Measurements from ENCODE around the gene SLC26A6.
A peak's percentile ranks its signal among the peaks of the same experiment; 100 is the strongest.

The SLC26A6 gene

DNA sequence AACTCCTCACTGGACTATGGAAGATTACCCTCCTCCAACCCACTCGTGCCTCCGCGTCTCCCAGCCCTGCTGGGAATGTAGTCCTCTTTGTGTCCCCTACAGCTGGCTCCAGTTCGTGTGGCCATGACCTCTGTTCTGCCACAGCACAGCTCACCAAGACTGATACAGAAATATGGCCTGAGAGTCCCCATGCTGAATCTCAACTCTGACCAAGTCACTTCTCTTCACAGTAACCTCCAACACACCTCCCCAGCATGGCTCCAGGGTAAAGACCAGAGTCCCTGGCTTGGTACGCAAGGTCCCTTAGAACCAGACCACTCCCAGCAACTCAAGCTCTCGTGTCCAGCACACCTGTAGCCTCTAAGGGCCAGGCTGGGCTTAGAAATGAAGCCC is 37.9 kb downstream of the SLC26A6 start:
- no peak for DNase-seq

DNA sequence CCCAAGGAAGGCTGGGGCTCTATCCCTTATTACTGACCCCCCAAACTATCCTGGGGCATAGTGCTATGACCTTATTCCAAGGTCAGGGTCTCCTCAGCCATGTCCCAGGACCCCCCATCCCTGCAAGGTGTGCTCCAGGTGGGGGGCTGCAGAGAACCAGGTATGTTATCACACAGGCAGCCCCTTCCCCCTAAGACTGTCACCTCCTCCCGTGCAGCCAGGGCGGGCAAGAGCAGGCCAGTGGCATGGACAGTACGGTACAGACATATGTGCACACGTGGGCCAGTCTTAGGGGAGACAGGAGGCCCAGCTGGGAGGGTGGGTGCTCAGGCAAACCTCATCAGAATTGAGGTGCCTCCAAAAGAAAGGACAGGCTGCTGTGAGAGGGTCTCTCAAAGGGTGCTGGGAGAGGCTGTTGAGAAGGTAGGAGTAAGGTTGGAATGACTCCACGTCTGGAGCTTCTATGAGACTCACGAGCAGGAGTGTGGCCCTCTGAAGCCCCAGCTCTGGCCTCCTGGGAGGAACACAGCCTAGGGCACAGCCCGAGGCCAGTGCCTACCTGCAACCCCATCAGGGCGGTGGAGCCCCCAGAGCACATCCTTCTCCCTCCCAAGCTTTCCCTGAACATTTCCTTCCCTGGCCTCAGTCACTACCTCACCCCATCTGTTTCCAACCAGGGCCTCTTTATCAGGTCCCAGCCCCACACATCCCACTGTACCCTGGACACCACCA is 38.4 kb downstream of the SLC26A6 start:
- DNase-seq, result no peak

DNA sequence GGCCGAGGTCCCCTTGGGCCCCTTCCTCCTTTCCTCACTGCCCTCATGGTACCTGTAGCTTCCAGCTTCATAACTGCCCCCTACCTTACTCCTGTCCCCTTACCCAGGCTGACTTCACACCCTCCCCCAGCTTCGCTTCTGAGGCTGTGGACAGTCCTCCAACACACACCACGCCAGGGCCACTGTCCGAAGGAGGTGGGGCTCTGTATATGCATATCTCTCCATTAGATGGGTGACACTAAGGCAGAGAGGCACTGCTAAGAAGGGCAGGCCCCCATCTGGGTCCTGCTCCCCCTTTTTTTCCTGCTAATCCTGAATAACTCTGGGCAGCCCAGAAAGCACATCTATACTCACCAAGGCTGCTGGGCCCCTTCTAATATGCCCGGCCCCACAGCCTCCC is 39.1 kb downstream of the SLC26A6 start:
- no peak for DNase-seq

DNA sequence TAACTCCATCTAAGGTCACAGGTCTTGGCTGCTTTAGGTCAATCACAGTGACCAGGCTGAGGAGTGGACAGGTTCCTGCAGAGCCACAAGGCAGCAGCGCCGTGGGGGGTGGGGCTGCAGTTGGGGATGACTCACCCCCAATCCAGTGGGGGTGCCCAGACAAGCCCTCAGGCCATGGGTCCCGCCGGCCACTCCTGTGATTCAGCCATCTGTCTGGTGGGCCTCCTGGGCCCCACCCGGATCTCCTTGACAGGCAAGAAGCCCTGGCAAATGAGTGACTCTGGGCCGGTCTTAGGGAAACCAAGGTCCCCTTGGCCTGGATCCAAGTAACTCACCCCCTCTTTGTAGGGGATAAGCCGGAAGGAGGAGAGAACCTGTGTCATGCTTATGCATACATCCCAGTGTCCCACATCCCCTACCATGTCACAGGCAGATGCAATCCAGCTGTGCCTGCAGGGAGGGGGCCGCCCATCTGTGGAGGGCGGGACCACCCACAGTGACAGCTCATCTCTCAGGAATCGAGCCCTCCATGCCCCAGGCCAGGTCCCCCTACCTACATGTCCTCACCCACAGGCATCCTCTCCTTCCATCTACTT is 39.6 kb downstream of the SLC26A6 start:
- peak; percentile 31 for DNase-seq

DNA sequence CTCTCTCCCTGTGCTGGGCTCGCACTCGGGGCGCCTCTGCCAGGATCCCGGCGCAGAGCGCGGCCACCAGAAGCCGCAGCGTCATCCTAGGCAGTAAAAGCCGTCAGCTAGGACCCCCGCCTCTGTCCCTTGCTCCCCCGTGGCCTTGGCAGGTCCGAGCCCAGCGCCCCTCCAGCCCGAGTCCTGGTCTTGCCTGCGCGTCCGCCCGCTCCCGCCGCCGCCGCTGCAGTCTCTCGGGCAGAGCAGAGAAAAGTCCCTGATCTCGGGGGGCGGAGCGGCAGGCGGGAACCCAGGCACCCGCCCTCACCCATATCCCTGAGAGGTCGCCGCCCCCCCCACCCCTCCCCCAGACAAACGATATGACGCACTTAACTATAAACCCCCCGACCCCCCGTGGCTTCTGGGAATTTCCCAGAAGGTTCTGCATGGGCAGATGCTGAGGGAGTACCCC is 40.2 kb downstream of the SLC26A6 start, which contains the start of gene COL7A1:
Gene COL7A1 (minus strand): TSS at position 255 of the 451 bp plus-strand sequence. CDS start 170 bp downstream, at position 85.
- no peak for DNase-seq

DNA sequence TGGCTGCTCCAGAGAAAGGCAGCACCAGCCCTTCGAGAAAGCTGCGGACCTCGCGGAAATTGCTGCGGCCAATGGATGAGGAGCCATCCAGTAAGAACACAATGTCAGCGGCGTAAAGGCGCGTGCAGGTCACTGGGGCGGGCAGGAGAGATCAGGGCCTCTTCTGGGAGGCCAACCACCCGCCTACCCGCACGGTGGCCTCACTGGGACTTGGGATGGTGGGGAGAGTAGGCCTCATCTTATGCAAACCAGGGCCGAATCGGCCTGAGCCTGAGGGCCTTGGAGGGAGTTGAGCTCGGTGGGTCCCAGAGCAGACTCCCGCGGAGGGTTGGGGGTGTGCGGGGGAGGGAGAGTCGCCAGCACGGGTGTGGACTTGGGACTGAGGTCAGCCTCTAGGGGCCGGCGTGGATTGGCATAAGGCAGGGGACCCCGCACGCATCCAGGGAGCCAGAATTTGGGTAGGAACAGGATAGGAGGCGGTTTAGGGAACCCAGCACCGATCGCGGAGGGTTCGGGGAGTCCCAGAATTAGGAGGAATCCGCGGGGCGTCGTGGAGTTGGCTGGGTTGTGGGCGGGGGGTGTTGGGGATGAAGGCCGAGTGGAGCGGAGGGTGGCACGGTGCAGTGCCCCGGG is 40.7 kb downstream of the SLC26A6 start:
- DNase-seq, result no peak

DNA sequence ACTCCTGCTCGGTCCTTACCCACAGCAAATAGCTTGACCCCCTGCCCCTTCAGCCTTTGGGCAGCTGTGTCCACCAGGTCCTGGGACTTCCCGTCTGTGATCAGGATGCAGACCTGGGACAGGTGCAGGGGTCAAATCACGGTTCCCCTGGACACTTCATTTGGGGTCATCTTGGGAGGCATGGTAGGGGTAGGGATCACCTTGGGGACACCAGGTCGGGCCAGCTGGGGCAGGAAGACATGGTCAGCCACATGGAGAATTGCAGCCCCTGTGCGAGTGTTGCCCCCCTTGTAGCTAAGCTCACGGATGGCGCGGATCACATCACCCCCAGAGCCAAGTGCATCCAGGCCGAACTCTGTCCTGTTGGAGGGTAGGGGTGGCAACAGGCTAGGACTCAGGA is 41.9 kb downstream of the SLC26A6 start:
- DNase-seq, result no peak

DNA sequence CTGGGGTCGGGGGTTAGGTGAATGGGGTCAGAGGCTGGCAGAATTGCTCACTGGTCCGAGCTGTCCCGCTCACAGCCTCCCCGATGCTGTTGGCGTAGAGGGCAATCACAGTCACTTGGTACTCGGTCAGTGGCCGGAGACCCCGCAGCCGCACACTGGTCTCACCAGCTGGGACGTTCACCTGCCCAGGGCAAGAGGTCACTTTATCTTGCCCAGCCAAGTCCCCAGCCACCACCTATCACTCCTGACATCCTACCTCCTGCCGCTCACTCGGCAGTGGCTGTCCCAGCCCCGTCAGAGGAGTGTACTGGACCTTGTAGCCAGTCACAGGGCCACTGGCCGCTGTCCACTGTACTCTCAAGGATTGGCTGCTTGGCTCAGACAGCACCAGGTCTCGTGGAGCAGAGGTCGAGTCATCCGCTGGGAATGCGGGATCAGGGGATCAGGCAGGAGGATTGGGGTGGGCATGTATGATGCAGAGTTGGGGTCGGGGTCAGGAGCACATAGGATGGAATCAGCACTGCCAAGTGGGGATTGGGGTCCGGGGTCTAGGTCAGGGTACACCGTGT is 42.7 kb downstream of the SLC26A6 start:
- no peak for DNase-seq

DNA sequence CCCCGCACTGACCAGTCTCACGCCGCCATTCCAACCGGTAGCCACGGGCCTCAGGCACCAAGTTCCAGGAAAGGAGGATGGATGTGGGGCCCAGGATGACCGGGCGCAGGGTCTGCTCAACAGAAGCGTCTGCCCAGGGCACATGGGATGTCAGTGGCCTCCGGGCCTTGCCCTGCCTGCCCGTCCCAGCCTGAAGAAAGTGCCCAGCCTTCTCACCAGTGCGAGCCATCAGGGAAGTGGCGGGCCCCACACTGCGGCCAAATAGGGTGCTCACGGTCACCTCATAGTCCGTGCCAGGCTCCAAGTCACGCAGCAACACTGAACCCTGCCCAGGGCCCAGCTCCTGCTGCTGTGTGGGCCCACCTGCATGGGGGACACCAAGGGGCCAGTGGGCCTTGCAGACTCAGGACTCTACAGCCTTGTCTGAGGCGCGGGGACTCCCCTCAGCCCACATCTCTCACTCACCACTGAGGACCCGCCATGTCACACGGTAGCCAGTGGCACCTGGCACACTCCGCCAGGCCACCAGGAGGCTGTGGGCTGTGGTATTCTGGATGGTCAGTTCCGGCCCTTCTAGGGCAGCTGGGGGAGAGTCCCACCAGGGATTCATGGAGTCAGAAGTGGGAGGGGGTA is 43.3 kb downstream of the SLC26A6 start:
- no peak for DNase-seq

DNA sequence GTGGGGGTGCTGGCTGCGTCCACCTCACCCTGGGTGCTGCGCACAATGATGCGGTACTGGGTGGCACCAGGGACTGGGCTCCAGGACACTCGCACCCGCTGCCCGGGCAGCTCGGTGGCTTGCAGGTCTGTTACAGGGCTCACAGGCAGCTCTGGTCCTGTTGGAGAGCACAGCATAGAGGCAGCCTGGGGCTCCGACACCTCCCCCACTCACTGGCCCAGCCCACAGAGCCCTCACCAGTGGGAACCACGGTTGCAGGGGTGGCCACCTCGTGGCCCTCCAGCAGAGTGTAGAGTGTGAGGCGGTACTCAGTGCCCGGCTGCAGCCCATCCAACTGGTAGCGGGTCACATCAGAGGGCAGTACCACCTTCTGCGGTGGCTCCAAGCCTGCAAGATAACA is 43.8 kb downstream of the SLC26A6 start:
- DNase-seq, result no peak

DNA sequence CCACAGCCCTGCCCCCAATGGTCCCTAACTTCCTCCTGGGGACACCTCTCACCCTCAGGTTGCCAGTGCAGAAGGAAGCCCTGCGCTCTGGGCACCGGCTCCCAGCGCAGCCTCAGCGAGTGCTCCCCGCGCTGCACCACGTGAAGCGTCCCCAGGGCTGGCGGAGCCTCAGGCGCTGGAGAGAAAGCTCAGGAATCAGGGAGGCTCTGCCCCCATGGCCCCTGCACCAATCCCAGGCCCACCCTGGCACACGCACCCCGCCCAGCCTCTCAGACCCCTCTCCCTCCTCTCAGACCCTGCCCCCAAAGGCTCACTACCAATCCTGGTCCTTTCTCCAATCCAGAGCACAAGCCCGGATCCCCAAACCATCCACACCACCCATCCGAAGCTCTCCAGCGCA is 47.0 kb downstream of the SLC26A6 start:
- DNase-seq, result no peak

DNA sequence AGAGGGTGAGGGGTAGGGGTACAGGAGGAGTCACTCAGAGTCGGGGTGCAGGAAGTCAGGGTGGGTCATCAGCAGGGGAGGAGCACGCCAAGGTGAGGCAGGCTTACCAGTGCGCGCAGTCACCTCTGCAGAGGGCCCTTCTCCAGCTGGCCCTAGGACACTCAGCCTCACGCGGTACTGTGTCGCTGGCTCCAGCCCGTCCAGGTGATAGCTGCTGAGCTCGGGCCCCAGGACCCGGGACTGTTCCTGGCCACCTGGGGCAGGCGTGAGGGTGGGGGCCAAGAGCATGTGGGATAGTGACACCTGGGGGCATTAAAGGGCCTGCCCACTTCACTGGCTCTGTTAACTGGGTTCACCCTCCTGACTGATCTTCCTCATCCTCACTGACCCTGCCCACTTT is 47.6 kb downstream of the SLC26A6 start:
- DNase-seq, result no peak

DNA sequence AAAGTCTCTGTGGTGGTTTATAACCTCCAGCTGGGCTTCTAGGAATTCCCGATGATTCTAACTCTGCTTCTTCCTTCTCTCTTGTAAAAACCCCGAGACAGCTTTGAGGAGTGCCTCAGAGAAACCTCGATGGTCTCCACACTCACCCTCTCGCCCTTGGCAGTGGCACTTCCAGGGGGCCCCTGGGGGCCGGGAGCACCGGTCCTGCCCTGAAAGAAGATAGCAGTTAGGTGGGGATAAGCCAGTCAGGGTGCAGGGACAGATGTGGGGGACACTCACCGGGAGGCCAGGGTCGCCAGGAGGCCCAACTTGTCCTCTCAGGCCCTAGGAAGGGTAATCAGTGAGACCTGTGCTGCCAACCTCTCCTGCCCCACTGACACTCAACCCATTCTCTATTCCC is 49.9 kb downstream of the SLC26A6 start:
- no peak for DNase-seq

DNA sequence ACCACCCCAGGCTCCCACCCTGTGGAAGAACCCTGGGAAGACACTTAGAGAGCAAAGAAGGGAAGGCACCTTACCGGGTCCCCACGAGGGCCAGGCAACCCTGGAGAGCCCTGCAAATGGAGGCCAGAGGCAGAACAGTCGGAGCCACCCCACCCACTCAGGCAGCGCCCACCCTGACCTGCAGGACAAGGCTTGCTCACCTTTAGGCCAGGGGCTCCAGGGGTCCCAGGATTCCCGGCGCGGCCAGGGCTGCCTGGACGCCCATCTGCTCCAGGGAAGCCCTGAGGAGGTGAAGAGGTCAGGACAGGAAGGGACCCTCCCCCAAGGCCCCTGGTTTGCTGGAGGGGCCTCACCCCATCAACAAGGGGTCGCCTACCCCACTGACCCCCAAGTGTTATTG is 50.4 kb downstream of the SLC26A6 start:
- DNase-seq, result no peak

DNA sequence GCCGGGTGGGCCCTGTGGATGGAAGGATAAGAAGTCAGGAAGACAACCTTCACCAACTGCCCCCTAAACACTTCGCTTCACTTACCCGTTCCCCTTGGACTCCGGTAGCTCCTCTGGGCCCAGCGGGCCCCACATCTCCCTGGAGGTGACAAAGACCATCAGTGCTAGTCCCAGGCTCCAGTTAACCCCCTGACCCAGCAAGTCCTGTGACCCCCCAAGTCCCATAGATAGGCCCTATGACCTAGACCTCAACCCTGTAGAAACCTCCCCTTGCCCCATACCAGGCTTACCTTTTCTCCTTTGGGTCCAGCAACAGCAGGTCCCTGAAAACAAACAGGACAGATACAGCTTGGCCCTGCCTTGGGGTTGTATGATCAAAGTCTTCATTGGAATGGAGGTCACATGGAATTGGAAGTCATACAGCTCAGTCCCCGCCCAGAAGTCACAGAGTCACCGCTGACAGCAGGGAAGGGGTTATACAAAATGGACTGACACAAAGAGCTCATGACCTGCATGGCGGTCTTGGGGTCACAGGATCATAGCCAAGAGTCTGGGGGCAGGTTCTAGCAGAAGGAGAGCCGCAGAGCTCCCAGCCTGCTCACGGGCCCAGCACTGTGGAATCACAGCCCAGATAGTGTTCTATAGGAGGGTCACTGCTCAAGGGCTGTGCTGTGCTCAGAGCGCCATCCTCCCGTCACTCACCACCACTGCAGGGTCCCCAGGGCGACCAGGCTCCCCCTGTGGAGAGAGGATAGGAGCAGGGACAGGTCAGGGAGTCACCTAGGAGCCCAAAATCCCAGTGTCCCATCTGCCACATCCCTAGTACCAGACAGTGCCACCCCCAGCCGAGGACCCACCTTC is 53.4 kb downstream of the SLC26A6 start:
- no peak for DNase-seq

DNA sequence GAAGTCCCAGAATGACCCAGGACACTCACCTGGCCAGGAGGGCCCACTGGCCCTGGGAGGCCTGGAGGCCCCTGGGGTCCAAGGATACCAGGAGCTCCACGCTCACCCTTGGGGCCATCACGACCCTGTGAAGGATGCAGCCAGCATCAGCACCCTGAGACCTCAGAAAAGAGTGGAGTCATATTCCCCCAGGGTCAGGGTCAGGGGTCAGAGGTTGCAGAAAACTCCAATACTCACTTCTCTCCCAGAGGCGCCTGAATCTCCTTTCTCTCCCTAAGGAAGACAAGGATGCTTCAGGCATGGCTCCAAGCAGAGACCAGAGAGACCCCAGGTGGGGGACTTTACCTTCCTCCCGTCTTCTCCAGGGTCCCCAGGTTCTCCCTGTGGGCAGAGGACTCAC is 58.6 kb downstream of the SLC26A6 start:
- DNase-seq, result no peak
